MCF 10A (cell line): ENCODE measurements around the gene HK3. TPM values are rescaled to one million over a fixed set of nuclear protein-coding genes. Genes with fewer than 3 reads are reported as not detected.

Source experiments
- BruUV-seq: library from RNA; stranded (reverse); fragments of 400-500 nt; replicated peaks from 2 replicates; lab custom pipeline; 2021; lab: Mats Ljungman, UMichigan
- CTCF ChIA-PET: fragments of 300-600 bp; sonication (Branson Sonifier 250); formaldehyde crosslinking; extraction: SDS; loops from one replicate; lab custom pipeline; 2021; ENCODE audit warnings: antibody characterized with exemption, inconsistent platforms; lab: Yijun Ruan, JAX
- POLR2A ChIA-PET: fragments of 300-600, 350-650 bp; sonication (Branson Sonifier 250); formaldehyde crosslinking; extraction: SDS; loops from one replicate; lab custom pipeline; 2020; ENCODE audit warnings: antibody characterized with exemption, inconsistent platforms; lab: Yijun Ruan, JAX
- DNase-seq: peaks from one replicate; pipeline ENCODE4 v3.0.0-alpha.2; 2018; ENCODE audit not compliant: unreplicated experiment
- H3K27ac Mint-ChIP-seq: one replicate; pipeline ENCODE4 v1.8.0; 2022; ENCODE audit warnings: mild to moderate bottlenecking, low read depth, mixed read lengths; ENCODE audit not compliant: unreplicated experiment
- H3K27me3 Mint-ChIP-seq: one replicate; pipeline ENCODE4 v1.8.0; 2022; ENCODE audit warnings: mixed read lengths; ENCODE audit not compliant: insufficient read depth, unreplicated experiment
- H3K36me3 Mint-ChIP-seq: one replicate; pipeline ENCODE4 v1.8.0; 2022; ENCODE audit warnings: mild to moderate bottlenecking, moderate library complexity, mixed read lengths; ENCODE audit not compliant: insufficient read depth, unreplicated experiment
- H3K4me1 Mint-ChIP-seq: one replicate; pipeline ENCODE4 v1.8.0; 2022; ENCODE audit warnings: mixed read lengths; ENCODE audit not compliant: insufficient read depth, unreplicated experiment
- H3K4me3 Mint-ChIP-seq: one replicate; pipeline ENCODE4 v1.8.0; 2022; ENCODE audit warnings: mild to moderate bottlenecking, moderate library complexity, mixed read lengths; ENCODE audit not compliant: unreplicated experiment
- H3K9me3 Mint-ChIP-seq: one replicate; pipeline ENCODE4 v1.8.0; 2022; ENCODE audit warnings: mixed read lengths; ENCODE audit not compliant: unreplicated experiment
- intact Hi-C: fragments of 100-400 bp; cut with micrococcal nuclease; formaldehyde crosslinking; loops from 2 replicates; pipeline ENCODE4 v1.14.1; 2022
- total RNA-seq: library from RNA; stranded (reverse); gene quantifications from 2 replicates; pipeline ENCODE4 v1.2.3, GENCODE V29; 2022
- TF ChIP-seq, protein P1 (sequence below): fragments of 200-600 bp; IDR thresholded peaks from one replicate; pipeline ENCODE4 v1.8.0; 2022; ENCODE audit warnings: antibody characterized with exemption, mild to moderate bottlenecking; ENCODE audit not compliant: unreplicated experiment

HK3 gene
- total RNA-seq, 1 experiment from 2014 or later: not detected

DNA sequence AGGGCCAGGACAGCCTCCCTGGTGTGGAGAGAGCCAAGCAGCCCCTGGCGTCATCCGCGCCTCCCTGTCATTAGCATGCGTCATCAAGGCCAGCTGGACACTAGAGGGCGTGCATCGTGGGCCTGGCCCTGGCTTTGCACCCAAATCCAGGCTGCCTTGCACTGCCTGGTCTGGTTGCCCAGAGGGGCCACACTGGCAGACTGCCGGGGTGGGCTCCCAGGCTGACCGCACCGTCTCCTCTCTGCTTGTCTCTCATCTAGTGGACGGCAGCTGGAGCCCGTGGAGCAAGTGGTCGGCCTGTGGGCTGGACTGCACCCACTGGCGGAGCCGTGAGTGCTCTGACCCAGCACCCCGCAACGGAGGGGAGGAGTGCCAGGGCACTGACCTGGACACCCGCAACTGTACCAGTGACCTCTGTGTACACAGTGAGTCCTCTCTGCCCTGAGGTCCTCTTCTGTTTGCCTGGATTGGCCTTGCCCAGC is 29.0 kb downstream of the HK3 start:
- Mint-ChIP-seq H3K9me3 (no peaks in the 10 kb centered on the region), H3K4me3 (no peak overlapping the region), H3K27ac (no peak overlapping the region), H3K27me3 (peaks cover 54% of the 10 kb centered on the region), H3K36me3 (no peaks in the 10 kb centered on the region), H3K4me1 (no peaks in the 10 kb centered on the region)
- BruUV-seq: no TSS peak
- POLR2A ChIA-PET: interaction anchor here (0.5 to 0.6 kb wide), 2 partner anchors 15 to 209 kb away, joined by 3 to 4 read pairs; no protein-coding TSS in a partner anchor
- intact Hi-C loops: no loop called here
- DNase-seq: peak; percentile 59
- TF ChIP-seq, protein P1, sequence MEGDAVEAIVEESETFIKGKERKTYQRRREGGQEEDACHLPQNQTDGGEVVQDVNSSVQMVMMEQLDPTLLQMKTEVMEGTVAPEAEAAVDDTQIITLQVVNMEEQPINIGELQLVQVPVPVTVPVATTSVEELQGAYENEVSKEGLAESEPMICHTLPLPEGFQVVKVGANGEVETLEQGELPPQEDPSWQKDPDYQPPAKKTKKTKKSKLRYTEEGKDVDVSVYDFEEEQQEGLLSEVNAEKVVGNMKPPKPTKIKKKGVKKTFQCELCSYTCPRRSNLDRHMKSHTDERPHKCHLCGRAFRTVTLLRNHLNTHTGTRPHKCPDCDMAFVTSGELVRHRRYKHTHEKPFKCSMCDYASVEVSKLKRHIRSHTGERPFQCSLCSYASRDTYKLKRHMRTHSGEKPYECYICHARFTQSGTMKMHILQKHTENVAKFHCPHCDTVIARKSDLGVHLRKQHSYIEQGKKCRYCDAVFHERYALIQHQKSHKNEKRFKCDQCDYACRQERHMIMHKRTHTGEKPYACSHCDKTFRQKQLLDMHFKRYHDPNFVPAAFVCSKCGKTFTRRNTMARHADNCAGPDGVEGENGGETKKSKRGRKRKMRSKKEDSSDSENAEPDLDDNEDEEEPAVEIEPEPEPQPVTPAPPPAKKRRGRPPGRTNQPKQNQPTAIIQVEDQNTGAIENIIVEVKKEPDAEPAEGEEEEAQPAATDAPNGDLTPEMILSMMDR: peak; percentile 24
- CTCF ChIA-PET: no interaction called here

DNA sequence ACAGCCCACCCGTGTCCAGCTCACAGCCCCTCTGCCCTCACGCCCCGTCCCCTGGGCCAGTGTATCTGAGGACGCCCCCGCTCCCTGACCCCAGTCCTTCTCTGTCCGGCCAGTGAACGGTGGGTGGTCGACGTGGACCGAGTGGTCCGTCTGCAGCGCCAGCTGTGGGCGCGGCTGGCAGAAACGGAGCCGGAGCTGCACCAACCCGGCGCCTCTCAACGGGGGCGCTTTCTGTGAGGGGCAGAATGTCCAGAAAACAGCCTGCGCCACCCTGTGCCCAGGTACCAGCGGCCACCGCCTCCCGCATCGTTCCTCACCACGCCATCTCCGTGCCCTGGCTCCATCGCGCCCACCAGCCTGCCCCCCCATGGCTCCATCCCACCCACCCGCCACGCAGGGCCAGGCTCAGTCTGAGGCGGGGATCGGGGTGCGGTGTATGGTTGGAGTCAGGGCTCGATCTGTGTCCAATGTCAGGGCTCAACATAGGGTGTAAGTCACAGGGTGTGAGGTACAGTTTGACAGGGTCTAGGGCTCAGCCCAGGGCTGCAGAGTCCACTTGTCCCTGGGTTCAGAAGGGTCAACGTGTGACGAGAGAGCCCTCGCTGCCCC is 29.5 kb downstream of the HK3 start:
- Mint-ChIP-seq H3K27me3 (peaks cover 53% of the 10 kb centered on the region), H3K36me3 (no peaks in the 10 kb centered on the region), H3K27ac (no peak overlapping the region), H3K9me3 (no peaks in the 10 kb centered on the region), H3K4me3 (no peak overlapping the region), H3K4me1 (no peaks in the 10 kb centered on the region)
- DNase-seq: no peak
- TF ChIP-seq, protein P1: no peak
- intact Hi-C loops: no loop called here
- ChIA-PET POLR2A (no interaction called here), CTCF (no interaction called here)
- BruUV-seq: no TSS peak

DNA sequence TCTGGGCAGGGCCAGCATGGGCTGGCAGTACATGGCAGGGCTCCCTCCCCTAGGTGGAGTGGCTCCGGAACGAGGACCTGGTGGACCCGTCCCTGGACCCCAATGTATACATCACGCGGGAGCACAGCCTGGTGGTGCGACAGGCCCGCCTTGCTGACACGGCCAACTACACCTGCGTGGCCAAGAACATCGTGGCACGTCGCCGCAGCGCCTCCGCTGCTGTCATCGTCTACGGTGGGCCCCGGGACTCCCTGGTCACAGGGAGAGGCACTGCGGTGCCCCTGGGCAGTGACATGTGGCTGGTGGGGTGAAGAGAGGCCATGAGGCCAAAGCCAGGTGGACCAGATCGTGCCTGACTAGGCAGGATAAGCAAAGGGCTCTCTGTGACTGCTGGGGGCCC is 30.4 kb downstream of the HK3 start:
- TF ChIP-seq, protein P1: no peak
- CTCF ChIA-PET: no interaction called here
- Mint-ChIP-seq H3K9me3 (no peaks in the 10 kb centered on the region), H3K4me3 (no peak overlapping the region), H3K27me3 (peaks cover 53% of the 10 kb centered on the region), H3K4me1 (no peaks in the 10 kb centered on the region), H3K36me3 (no peaks in the 10 kb centered on the region), H3K27ac (no peak overlapping the region)
- POLR2A ChIA-PET: no interaction called here
- intact Hi-C loops: no loop called here
- BruUV-seq: no TSS peak
- no peak for DNase-seq

DNA sequence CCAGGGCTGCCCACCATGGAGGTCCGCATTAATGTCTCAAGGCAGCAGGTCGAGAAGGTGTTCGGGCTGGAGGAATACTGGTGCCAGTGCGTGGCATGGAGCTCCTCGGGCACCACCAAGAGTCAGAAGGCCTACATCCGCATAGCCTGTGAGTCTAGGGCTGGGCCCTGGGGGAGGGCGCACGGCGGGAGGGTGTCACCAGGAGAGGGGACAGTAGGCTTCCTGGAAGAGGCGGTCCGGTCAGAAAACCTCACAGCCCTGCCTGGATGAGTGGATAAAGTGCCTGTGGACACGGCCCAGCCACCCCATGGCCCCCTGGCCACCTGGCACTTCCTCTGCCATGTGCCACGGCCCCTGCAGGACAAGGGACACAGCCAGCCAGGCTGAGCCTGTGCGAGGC is 31.0 kb downstream of the HK3 start:
- no TSS peak for BruUV-seq
- H3K4me1 Mint-ChIP-seq: no peaks in the 10 kb centered on the region
- DNase-seq: no peak
- ChIA-PET POLR2A (no interaction called here), CTCF (no interaction called here)
- TF ChIP-seq, protein P1: no peak
- no peak overlapping the region for H3K27ac Mint-ChIP-seq
- H3K9me3 Mint-ChIP-seq: no peaks in the 10 kb centered on the region
- intact Hi-C loops: no loop called here
- H3K4me3 Mint-ChIP-seq: no peak overlapping the region
- no peaks in the 10 kb centered on the region for H3K36me3 Mint-ChIP-seq
- H3K27me3 Mint-ChIP-seq: peaks cover 53% of the 10 kb centered on the region
